GM20000 (cell line): ENCODE measurements around the gene PDLIM7.

Source experiments
- DNase-seq: peaks from one replicate; pipeline ENCODE4 v3.0.0; 2012; ENCODE audit warnings: low spot score
- CTCF ChIP-seq: IDR thresholded peaks from 2 replicates; pipeline ENCODE4 v1.5.1; 2012; ENCODE audit warnings: mild to moderate bottlenecking, control low read depth; ENCODE audit errors: extremely low read depth, missing control alignments

PDLIM7 gene

GRCh38 chr5:177529247-177530203, 32.1 kb upstream of the PDLIM7 start:
- DNase-seq = no peak
- no peak for TF ChIP-seq CTCF

- no peak for TF ChIP-seq CTCF
- DNase-seq = no peak
These were observed 31.2 kb upstream of the PDLIM7 start for GRCh38 chr5:177528631-177529030.

- no peak for TF ChIP-seq CTCF
These were observed 30.2 kb upstream of the PDLIM7 start for GRCh38 chr5:177527595-177527994.

GRCh38 chr5:177526791-177527190, 29.4 kb upstream of the PDLIM7 start:
- no peak for DNase-seq
- no peak for TF ChIP-seq CTCF

More at GRCh38 chr5:177527595-177527994, 30.2 kb upstream of the PDLIM7 start:
- no peak for DNase-seq

- no peak for DNase-seq
- TF ChIP-seq CTCF = no peak
These were observed 28.8 kb upstream of the PDLIM7 start for GRCh38 chr5:177526191-177526590.

GRCh38 chr5:177524941-177525655, 27.7 kb upstream of the PDLIM7 start:
- no peak for TF ChIP-seq CTCF
- no peak for DNase-seq

- TF ChIP-seq CTCF = no peak
- DNase-seq = no peak
These were observed 27.1 kb upstream of the PDLIM7 start for GRCh38 chr5:177524539-177524900.
